ENCODE data around the gene PGLYRP3. TPM values are rescaled to one million over a fixed set of nuclear protein-coding genes. Genes with fewer than 3 reads are reported as not detected.

Gene PGLYRP3
- total and polyA plus RNA-seq, 3 donors from 2014 or later, result 0.28 TPM; not detected in 2

- DNase-seq, result no peak
- TF ChIP-seq CTCF (IDR thresholded peaks at IDR 0.05), result no peak
- TF ChIP-seq POLR2A (IDR thresholded peaks at IDR 0.05), result no peak
- 90 to 96% methylated on average over 5 to 6 of the region's 6 CpGs for WGBS, 2 donors
- Histone ChIP-seq H3K27ac (no peak overlapping the region), H3K36me3 (ENCODE audit: low read depth, missing control alignments) (no peaks in the 10 kb centered on the region), H3K4me1 (no peaks in the 10 kb centered on the region), H3K4me3 (no peak overlapping the region), H3K9me3 (no peaks in the 10 kb centered on the region), H3K27me3 (no peaks in the 10 kb centered on the region)
- intact Hi-C loops (cut with DNase I; ENCODE audit: low total_unique reads), result loop anchor here (10.0 kb wide), 1 partner anchor 136 kb away; no protein-coding TSS in a partner anchor
Measured at GRCh38 chr1:153359241-153359640, 46.5 kb upstream of the PGLYRP3 start.

GRCh38 chr1:153358691-153358975 is 45.9 kb upstream of the PGLYRP3 start:
- no peak for DNase-seq
- 94 to 95% methylated on average over 3 of the region's 3 CpGs for WGBS, 2 donors
- Histone ChIP-seq H3K4me1 (no peaks in the 10 kb centered on the region), H3K36me3 (ENCODE audit: low read depth, missing control alignments) (no peaks in the 10 kb centered on the region), H3K9me3 (no peaks in the 10 kb centered on the region), H3K4me3 (no peak overlapping the region), H3K27me3 (no peaks in the 10 kb centered on the region), H3K27ac (no peak overlapping the region)
- intact Hi-C loops (cut with DNase I; ENCODE audit: low total_unique reads), result loop anchor here (10.0 kb wide), 1 partner anchor 136 kb away; no protein-coding TSS in a partner anchor
- no peak for TF ChIP-seq CTCF (IDR thresholded peaks at IDR 0.05)
- no peak for TF ChIP-seq POLR2A (IDR thresholded peaks at IDR 0.05)

GRCh38 chr1:153357853-153358690 is 45.3 kb upstream of the PGLYRP3 start, which contains the start of gene S100A9:
Gene S100A9, plus strand, starts transcription at chr1:153357854. Its CDS starts 430 bp downstream, at chr1:153358284.
- intact Hi-C loops (cut with DNase I; ENCODE audit: low total_unique reads), result loop anchor here (10.0 kb wide), 1 partner anchor 137 kb away; no protein-coding TSS in a partner anchor
- TF ChIP-seq CTCF (IDR thresholded peaks at IDR 0.05), result no peak
- no peak for TF ChIP-seq POLR2A (IDR thresholded peaks at IDR 0.05)
- Histone ChIP-seq H3K27ac (no peak within 1 kb of the TSS), H3K4me3 (no peak within 1 kb of the TSS), H3K27me3 (no peaks in the 10 kb centered on the region), H3K36me3 (ENCODE audit: low read depth, missing control alignments) (no peaks in the 10 kb centered on the region), H3K4me1 (no peaks in the 10 kb centered on the region), H3K9me3 (no peaks in the 10 kb centered on the region)
- DNase-seq, result no peak
- WGBS, 2 donors, result 91 to 92% methylated on average over 11 of the region's 11 CpGs

DNA sequence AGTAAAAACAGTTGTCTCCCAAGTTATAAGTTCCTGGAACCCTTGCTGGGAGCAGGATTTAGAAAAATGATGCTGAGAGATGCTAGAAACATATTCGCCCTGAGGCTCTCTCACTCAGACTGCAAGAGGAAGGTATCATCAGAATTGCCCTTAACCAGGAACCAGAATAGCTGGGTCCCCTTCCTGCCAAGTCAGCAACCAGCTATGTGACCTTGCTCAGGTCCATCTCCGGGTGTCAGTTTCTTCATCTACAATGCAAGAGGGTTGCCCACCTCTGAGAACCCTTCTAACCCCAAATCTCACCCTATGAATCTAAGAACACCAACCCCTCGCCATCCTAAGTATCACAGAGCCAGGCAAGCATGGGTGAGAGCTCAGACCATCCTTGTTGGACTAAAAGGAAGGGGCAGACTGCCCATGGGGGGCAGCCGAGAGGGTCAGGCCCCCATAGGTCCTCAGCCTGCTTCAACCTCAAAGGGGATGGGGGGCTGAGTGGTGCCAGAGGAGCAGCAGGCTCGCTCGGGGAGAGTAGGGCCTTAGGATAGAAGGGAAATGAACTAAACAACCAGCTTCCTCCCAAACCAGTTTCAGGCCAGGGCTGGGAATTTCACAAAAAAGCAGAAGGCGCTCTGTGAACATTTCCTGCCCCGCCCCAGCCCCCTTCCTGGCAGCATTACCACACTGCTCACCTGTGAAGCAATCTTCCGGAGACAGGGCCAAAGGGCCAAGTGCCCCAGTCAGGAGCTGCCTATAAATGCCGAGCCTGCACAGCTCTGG is 44.5 kb upstream of the PGLYRP3 start:
- Histone ChIP-seq H3K9me3 (no peaks in the 10 kb centered on the region), H3K27me3 (no peaks in the 10 kb centered on the region), H3K4me3 (no peak overlapping the region), H3K4me1 (no peaks in the 10 kb centered on the region), H3K27ac (no peak overlapping the region), H3K36me3 (ENCODE audit: low read depth, missing control alignments) (no peaks in the 10 kb centered on the region)
- DNase-seq, result peak; percentile 24
- no peak for TF ChIP-seq POLR2A (IDR thresholded peaks at IDR 0.05)
- no peak for TF ChIP-seq CTCF (IDR thresholded peaks at IDR 0.05)
- intact Hi-C loops (cut with DNase I; ENCODE audit: low total_unique reads), result loop anchor here (10.0 kb wide), 1 partner anchor 138 kb away; no protein-coding TSS in a partner anchor
- WGBS, 2 donors, result 75 to 83% methylated on average over 10 of the region's 10 CpGs
